Endothelial cell (in vitro differentiated cells): ENCODE results near the gene PPP1R9B. TPM values are rescaled to one million over a fixed set of nuclear protein-coding genes. Genes with fewer than 3 reads are reported as not detected.
A peak's percentile ranks its signal among the peaks of the same experiment; 100 is the strongest.

Experiments used
- DNase-seq: peaks from one replicate; pipeline ENCODE4 v3.0.0; 2021; ENCODE audit warnings: low spot score
- H3K27ac Mint-ChIP-seq: one replicate; pipeline ENCODE4 v1.8.0; 2021; ENCODE audit warnings: mixed read lengths, inconsistent platforms; ENCODE audit not compliant: unreplicated experiment
- H3K27me3 Mint-ChIP-seq: one replicate; pipeline ENCODE4 v1.8.0; 2021; ENCODE audit warnings: mild to moderate bottlenecking, moderate library complexity, mixed read lengths, inconsistent platforms; ENCODE audit not compliant: unreplicated experiment
- H3K36me3 Mint-ChIP-seq: one replicate; pipeline ENCODE4 v1.8.0; 2021; ENCODE audit warnings: mild to moderate bottlenecking, low read depth, mixed read lengths, inconsistent platforms; ENCODE audit not compliant: unreplicated experiment
- H3K4me1 Mint-ChIP-seq: one replicate; pipeline ENCODE4 v1.8.0; 2021; ENCODE audit warnings: mild to moderate bottlenecking, mixed read lengths, inconsistent platforms; ENCODE audit not compliant: unreplicated experiment
- H3K4me3 Mint-ChIP-seq: one replicate; pipeline ENCODE4 v1.8.0; 2021; ENCODE audit warnings: mild to moderate bottlenecking, mixed read lengths, inconsistent platforms; ENCODE audit not compliant: unreplicated experiment
- H3K9me3 Mint-ChIP-seq: one replicate; pipeline ENCODE4 v1.8.0; 2021; ENCODE audit warnings: mixed read lengths, inconsistent platforms; ENCODE audit not compliant: unreplicated experiment
- CTCF ChIP-seq: fragments of 200-600 bp; sonication (generic); IDR thresholded peaks from one replicate; pipeline ENCODE4 v1.5.0; 2021; ENCODE audit warnings: antibody characterized with exemption; ENCODE audit not compliant: unreplicated experiment
- total RNA-seq: library from RNA; stranded (reverse); fragmentation: NEBNext Ultra II Directional; extraction: Animal tissue kit (Norgen Biotek cat#: 25700); gene quantifications from one replicate; pipeline ENCODE4 v1.2.1, GENCODE V29; 2021; ENCODE audit not compliant: unreplicated experiment

Gene PPP1R9B
- total RNA-seq, 1 donor from 2014 or later, result 101 TPM

GRCh38 chr17:50196826-50197225, 46.3 kb upstream of the PPP1R9B start:
- Mint-ChIP-seq H3K9me3 (no peaks in the 10 kb centered on the region), H3K36me3 (no peaks in the 10 kb centered on the region), H3K4me3 (no peak overlapping the region), H3K27me3 (peaks cover 13% of the 10 kb centered on the region), H3K4me1 (no peaks in the 10 kb centered on the region), H3K27ac (no peak overlapping the region)
- no peak for DNase-seq
- no peak for TF ChIP-seq CTCF

GRCh38 chr17:50196036-50196435, 45.6 kb upstream of the PPP1R9B start:
- Mint-ChIP-seq H3K36me3 (no peaks in the 10 kb centered on the region), H3K27ac (no peak overlapping the region), H3K9me3 (no peaks in the 10 kb centered on the region), H3K4me1 (no peaks in the 10 kb centered on the region), H3K4me3 (no peak overlapping the region), H3K27me3 (peaks cover 9% of the 10 kb centered on the region)
- TF ChIP-seq CTCF, result no peak
- no peak for DNase-seq

GRCh38 chr17:50194934-50195865, 44.7 kb upstream of the PPP1R9B start:
- no peak for DNase-seq
- H3K4me3 Mint-ChIP-seq, result peak overlapping the region; percentile 15
- H3K36me3 Mint-ChIP-seq, result no peaks in the 10 kb centered on the region
- H3K27me3 Mint-ChIP-seq, result peaks cover 7% of the 10 kb centered on the region
- no peak overlapping the region for H3K27ac Mint-ChIP-seq
- H3K9me3 Mint-ChIP-seq, result no peaks in the 10 kb centered on the region
- no peak for TF ChIP-seq CTCF
- no peaks in the 10 kb centered on the region for H3K4me1 Mint-ChIP-seq

GRCh38 chr17:50194140-50194933, 43.9 kb upstream of the PPP1R9B start:
- Mint-ChIP-seq H3K27me3 (peaks cover 7% of the 10 kb centered on the region), H3K36me3 (no peaks in the 10 kb centered on the region), H3K27ac (no peak overlapping the region), H3K9me3 (no peaks in the 10 kb centered on the region), H3K4me1 (no peaks in the 10 kb centered on the region), H3K4me3 (no peak overlapping the region)
- no peak for DNase-seq
- TF ChIP-seq CTCF, result no peak
